Measurements from ENCODE around the gene RBBP9. TPM values are rescaled to one million over a fixed set of nuclear protein-coding genes. Genes with fewer than 3 reads are reported as not detected.

Gene RBBP9
- total and polyA plus RNA-seq, 9 of the 15 experiments (the other 6 are each of a cell fraction or from before 2014, with no cell fraction given): 0.94 to 4.4 (median 2.5) TPM

GRCh38 chr20:18507218-18508191, 10.5 kb upstream of the RBBP9 start, which contains the start of gene SEC23B (continued):
- peak; percentile 53 for TF ChIP-seq REST (IDR thresholded peaks at IDR 0.05; ENCODE audit: borderline replicate concordance)
- no peak for TF ChIP-seq REST (CRISPR knock-in tag; IDR thresholded peaks at IDR 0.05; ENCODE audit: low read depth)
- no peak for TF ChIP-seq ZNF785 (CRISPR knock-in tag; IDR thresholded peaks at IDR 0.05)
- TF ChIP-seq EP400 (IDR thresholded peaks at IDR 0.05): peak; percentile 94
- TF ChIP-seq BACH1 (tag; IDR thresholded peaks at IDR 0.05): no peak; the same call in 1 of the 2 replicates
- TF ChIP-seq NCOA1 (IDR thresholded peaks at IDR 0.05; ENCODE audit: low read depth): peak; percentile 55; the same call in 1 of the 2 replicates
- no peak for TF ChIP-seq SMARCA5 (IDR thresholded peaks at IDR 0.05)
- no peak for TF ChIP-seq ZNF436 (CRISPR knock-in tag; IDR thresholded peaks at IDR 0.05)
- TF ChIP-seq EZH2 (IDR thresholded peaks at IDR 0.05; ENCODE audit: borderline replicate concordance, low read depth, low read length): no peak
- no peak for TF ChIP-seq MCM3 (IDR thresholded peaks at IDR 0.05)
- no peak for TF ChIP-seq ZNF23 (CRISPR knock-in tag; IDR thresholded peaks at IDR 0.05)
- no peak for TF ChIP-seq DEAF1 (CRISPR knock-in tag; IDR thresholded peaks at IDR 0.05)
- 0 out of 4 replicates have a peak, but pooled peaks of 1 of the 2 experiments have one; percentile 27 for TF ChIP-seq SIN3A (IDR thresholded peaks at IDR 0.05; ENCODE audit: borderline replicate concordance in 2 of 2, control insufficient read depth in 1 of 2, low read depth in 2 of 2, low read length in 2 of 2)
- TF ChIP-seq NFIX (CRISPR knock-in tag; IDR thresholded peaks at IDR 0.05; ENCODE audit: low read depth): no peak
- no peak for TF ChIP-seq CHD1 (IDR thresholded peaks at IDR 0.05; ENCODE audit: low read length)
- TF ChIP-seq PHF21A (IDR thresholded peaks at IDR 0.05; ENCODE audit: borderline replicate concordance, low read depth): no peak
- TF ChIP-seq ZEB2 (IDR thresholded peaks at IDR 0.05): peak; percentile 66; the same call in 1 of the 2 replicates

Measured in K562 (cell line).